Measurements from ENCODE around the gene SNTB2.
A peak's percentile ranks its signal among the peaks of the same experiment; 100 is the strongest.

Gene SNTB2

GRCh38 chr16:69311533-69312387, 124.8 kb downstream of the SNTB2 start:
- H3K4me2 ChIP-seq (ENCODE audit: insufficient read depth, low read length, poor library complexity, severe bottlenecking) = peak overlapping the region; percentile 86
- H3K23ac ChIP-seq (ENCODE audit: low read depth, low read length, poor library complexity) = peak overlapping the region; percentile 93
- H4K8ac ChIP-seq (ENCODE audit: low read depth, low read length) = no peak overlapping the region
- peak overlapping the region; percentile 95 for H3K9ac ChIP-seq (ENCODE audit: low read depth, low read length, poor library complexity)
- no peaks in the 10 kb centered on the region for H3K27me3 ChIP-seq (ENCODE audit: control insufficient read depth in 3 of 3, insufficient read depth in 3 of 3, low read depth in 1 of 3, low read length in 3 of 3)
- WGBS, 2 donors (ENCODE audit: extremely low coverage in 2 of 2, insufficient read length in 2 of 2, insufficient replicate concordance in 1 of 2) = no CpG with 5 or more reads among the region's 59 CpGs
- H3K18ac ChIP-seq (ENCODE audit: low read length) = peak overlapping the region; percentile 98
- peaks cover 21% of the 10 kb centered on the region for H3K79me1 ChIP-seq (ENCODE audit: low read depth, low read length)
- peak overlapping the region; percentile 96 for H2AFZ ChIP-seq (ENCODE audit: low read length)
- H3K27ac ChIP-seq (replicated peaks; ENCODE audit: low read length) = peak overlapping the region; percentile 35
- peaks cover 24 to 39% of the 10 kb centered on the region in 2 donors for H3K36me3 ChIP-seq (replicated peaks in 1 of 2; ENCODE audit: control insufficient read depth in 2 of 2, insufficient read depth in 2 of 2, low read length in 2 of 2)
- H3K4me3 ChIP-seq (ENCODE audit: low read length in 2 of 2) = peak overlapping the region; percentile 86 to 97
- no peak overlapping the region for H2BK12ac ChIP-seq (ENCODE audit: low read length)
- H3K4ac ChIP-seq (ENCODE audit: low read length) = no peak overlapping the region
- H2BK5ac ChIP-seq (ENCODE audit: low read length) = peak overlapping the region; percentile 90
- H3K9me3 ChIP-seq (replicated peaks in 1 of 2; ENCODE audit: control insufficient read depth in 2 of 2, insufficient read depth in 1 of 2, low read depth in 1 of 2, low read length in 2 of 2) = no peaks in the 10 kb centered on the region
- H3K14ac ChIP-seq (ENCODE audit: low read length) = peak overlapping the region; percentile 82
- peak; percentile 27 for DNase-seq (ENCODE audit: low spot score)
- peaks cover 2 to 4% of the 10 kb centered on the region in 2 donors for H3K4me1 ChIP-seq (ENCODE audit: control insufficient read depth in 2 of 2, insufficient read depth in 1 of 2, low read depth in 1 of 2, low read length in 2 of 2)
- no peak overlapping the region for H2BK15ac ChIP-seq (ENCODE audit: low read length)
- peak overlapping the region; percentile 56 for H2AK5ac ChIP-seq (ENCODE audit: low read depth, low read length)
- H2BK120ac ChIP-seq (ENCODE audit: low read depth, low read length) = no peak overlapping the region
- no peak overlapping the region for H4K91ac ChIP-seq (ENCODE audit: low read depth, low read length, poor library complexity)

GRCh38 chr16:69313469-69313868, 126.5 kb downstream of the SNTB2 start:
- DNase-seq (ENCODE audit: low spot score) = no peak
- WGBS, 2 donors (ENCODE audit: extremely low coverage in 2 of 2, insufficient read length in 2 of 2, insufficient replicate concordance in 1 of 2) = no CpG with 5 or more reads among the region's 5 CpGs

GRCh38 chr16:69314534-69314933, 127.6 kb downstream of the SNTB2 start:
- Histone ChIP-seq H3K9ac (ENCODE audit: low read depth, low read length, poor library complexity) (no peak overlapping the region), H4K91ac (ENCODE audit: low read depth, low read length, poor library complexity) (no peak overlapping the region), H3K14ac (ENCODE audit: low read length) (no peak overlapping the region), H3K4me2 (ENCODE audit: insufficient read depth, low read length, poor library complexity, severe bottlenecking) (no peak overlapping the region), H2BK15ac (ENCODE audit: low read length) (no peak overlapping the region), H3K9me3 (replicated peaks in 1 of 2; ENCODE audit: control insufficient read depth in 2 of 2, insufficient read depth in 1 of 2, low read depth in 1 of 2, low read length in 2 of 2) (no peaks in the 10 kb centered on the region), H3K79me1 (ENCODE audit: low read depth, low read length) (peaks cover 20% of the 10 kb centered on the region), H3K27me3 (ENCODE audit: control insufficient read depth in 3 of 3, insufficient read depth in 3 of 3, low read depth in 1 of 3, low read length in 3 of 3) (no peaks in the 10 kb centered on the region), H3K27ac (replicated peaks; ENCODE audit: low read length) (no peak overlapping the region), H3K4me3 (ENCODE audit: low read length in 2 of 2) (no peak overlapping the region), H2AFZ (ENCODE audit: low read length) (no peak overlapping the region), H2BK5ac (ENCODE audit: low read length) (no peak overlapping the region), H3K18ac (ENCODE audit: low read length) (no peak overlapping the region), H2BK120ac (ENCODE audit: low read depth, low read length) (no peak overlapping the region), H2AK5ac (ENCODE audit: low read depth, low read length) (no peak overlapping the region), H3K36me3 (replicated peaks in 1 of 2; ENCODE audit: control insufficient read depth in 2 of 2, insufficient read depth in 2 of 2, low read length in 2 of 2) (peaks cover 42 to 64% of the 10 kb centered on the region in 2 donors), H2BK12ac (ENCODE audit: low read length) (no peak overlapping the region), H4K8ac (ENCODE audit: low read depth, low read length) (no peak overlapping the region), H3K23ac (ENCODE audit: low read depth, low read length, poor library complexity) (no peak overlapping the region), H3K4me1 (ENCODE audit: control insufficient read depth in 2 of 2, insufficient read depth in 1 of 2, low read depth in 1 of 2, low read length in 2 of 2) (peaks cover 2% of the 10 kb centered on the region in 2 donors), H3K4ac (ENCODE audit: low read length) (no peak overlapping the region)
- DNase-seq (ENCODE audit: low spot score) = no peak
- WGBS, 2 donors (ENCODE audit: extremely low coverage in 2 of 2, insufficient read length in 2 of 2, insufficient replicate concordance in 1 of 2) = no CpG with 5 or more reads among the region's 11 CpGs

More at GRCh38 chr16:69313469-69313868, 126.5 kb downstream of the SNTB2 start:
- Histone ChIP-seq H4K91ac (ENCODE audit: low read depth, low read length, poor library complexity) (no peak overlapping the region), H2BK120ac (ENCODE audit: low read depth, low read length) (no peak overlapping the region), H3K9me3 (replicated peaks in 1 of 2; ENCODE audit: control insufficient read depth in 2 of 2, insufficient read depth in 1 of 2, low read depth in 1 of 2, low read length in 2 of 2) (no peaks in the 10 kb centered on the region), H3K4me1 (ENCODE audit: control insufficient read depth in 2 of 2, insufficient read depth in 1 of 2, low read depth in 1 of 2, low read length in 2 of 2) (peaks cover 2 to 4% of the 10 kb centered on the region in 2 donors), H3K79me1 (ENCODE audit: low read depth, low read length) (peaks cover 21% of the 10 kb centered on the region), H3K18ac (ENCODE audit: low read length) (no peak overlapping the region), H3K4ac (ENCODE audit: low read length) (no peak overlapping the region), H3K27ac (replicated peaks; ENCODE audit: low read length) (no peak overlapping the region), H3K14ac (ENCODE audit: low read length) (no peak overlapping the region), H3K9ac (ENCODE audit: low read depth, low read length, poor library complexity) (no peak overlapping the region), H2AK5ac (ENCODE audit: low read depth, low read length) (no peak overlapping the region), H3K23ac (ENCODE audit: low read depth, low read length, poor library complexity) (no peak overlapping the region), H2BK12ac (ENCODE audit: low read length) (no peak overlapping the region), H4K8ac (ENCODE audit: low read depth, low read length) (no peak overlapping the region), H2AFZ (ENCODE audit: low read length) (no peak overlapping the region), H2BK5ac (ENCODE audit: low read length) (no peak overlapping the region), H3K4me2 (ENCODE audit: insufficient read depth, low read length, poor library complexity, severe bottlenecking) (no peak overlapping the region), H3K36me3 (replicated peaks in 1 of 2; ENCODE audit: control insufficient read depth in 2 of 2, insufficient read depth in 2 of 2, low read length in 2 of 2) (peaks cover 33 to 54% of the 10 kb centered on the region in 2 donors), H3K4me3 (ENCODE audit: low read length in 2 of 2) (no peak overlapping the region), H3K27me3 (ENCODE audit: control insufficient read depth in 3 of 3, insufficient read depth in 3 of 3, low read depth in 1 of 3, low read length in 3 of 3) (no peaks in the 10 kb centered on the region), H2BK15ac (ENCODE audit: low read length) (no peak overlapping the region)

GRCh38 chr16:69315486-69316311, 128.7 kb downstream of the SNTB2 start:
- peaks cover 54 to 76% of the 10 kb centered on the region in 2 donors for H3K36me3 ChIP-seq (replicated peaks in 1 of 2; ENCODE audit: control insufficient read depth in 2 of 2, insufficient read depth in 2 of 2, low read length in 2 of 2)
- H3K27me3 ChIP-seq (ENCODE audit: control insufficient read depth in 3 of 3, insufficient read depth in 3 of 3, low read depth in 1 of 3, low read length in 3 of 3) = no peaks in the 10 kb centered on the region
- no peak overlapping the region for H2BK5ac ChIP-seq (ENCODE audit: low read length)
- H3K79me1 ChIP-seq (ENCODE audit: low read depth, low read length) = peaks cover 20% of the 10 kb centered on the region
- no peak overlapping the region for H2BK12ac ChIP-seq (ENCODE audit: low read length)
- H3K4me2 ChIP-seq (ENCODE audit: insufficient read depth, low read length, poor library complexity, severe bottlenecking) = no peak overlapping the region
- no CpG with 5 or more reads among the region's 30 CpGs for WGBS, 2 donors (ENCODE audit: extremely low coverage in 2 of 2, insufficient read length in 2 of 2, insufficient replicate concordance in 1 of 2)
- no peaks in the 10 kb centered on the region for H3K9me3 ChIP-seq (replicated peaks in 1 of 2; ENCODE audit: control insufficient read depth in 2 of 2, insufficient read depth in 1 of 2, low read depth in 1 of 2, low read length in 2 of 2)
- H3K27ac ChIP-seq (replicated peaks; ENCODE audit: low read length) = no peak overlapping the region
- peaks cover 2% of the 10 kb centered on the region in 2 donors for H3K4me1 ChIP-seq (ENCODE audit: control insufficient read depth in 2 of 2, insufficient read depth in 1 of 2, low read depth in 1 of 2, low read length in 2 of 2)
- H3K18ac ChIP-seq (ENCODE audit: low read length) = no peak overlapping the region
- no peak overlapping the region for H4K91ac ChIP-seq (ENCODE audit: low read depth, low read length, poor library complexity)
- no peak overlapping the region for H3K4ac ChIP-seq (ENCODE audit: low read length)
- H2AK5ac ChIP-seq (ENCODE audit: low read depth, low read length) = no peak overlapping the region
- DNase-seq (ENCODE audit: low spot score) = no peak
- H3K23ac ChIP-seq (ENCODE audit: low read depth, low read length, poor library complexity) = peak overlapping the region; percentile 89
- no peak overlapping the region for H4K8ac ChIP-seq (ENCODE audit: low read depth, low read length)
- H3K4me3 ChIP-seq (ENCODE audit: low read length in 2 of 2) = no peak overlapping the region
- no peak overlapping the region for H3K14ac ChIP-seq (ENCODE audit: low read length)
- no peak overlapping the region for H2BK15ac ChIP-seq (ENCODE audit: low read length)
- H3K9ac ChIP-seq (ENCODE audit: low read depth, low read length, poor library complexity) = no peak overlapping the region
- H2BK120ac ChIP-seq (ENCODE audit: low read depth, low read length) = no peak overlapping the region
- no peak overlapping the region for H2AFZ ChIP-seq (ENCODE audit: low read length)

Data from neuronal stem cell (in vitro differentiated cells).